Lung (tissue), 12 donors: ENCODE data around the gene POU6F2. TPM values are rescaled to one million over a fixed set of nuclear protein-coding genes. Genes with fewer than 3 reads are reported as not detected.

Source experiments
- ATAC-seq: fragments of 200-7000 bp; cut with Tn5 transposase; one replicate; pipeline ENCODE4 v1.9.1; 2020; ENCODE audit warnings: moderate number of reproducible peaks; ENCODE audit not compliant: insufficient read depth, low FRiP score
- DNase-seq, 3 donors: peaks; one replicate each; pipeline ENCODE4 v3.0.0-alpha.2; 2013 to 2017
- H3K27ac ChIP-seq, 2 donors: one replicate each; pipeline ENCODE4 v1.5.1; 2013; ENCODE audit warnings: mild to moderate bottlenecking in 2 of 2, moderate library complexity in 2 of 2, control low read depth in 1 of 2, inconsistent platforms in 1 of 2, low read depth in 1 of 2, low read length in 1 of 2
- H3K27me3 ChIP-seq, 3 donors: one replicate each; pipeline ENCODE4 v1.5.1; 2013; ENCODE audit warnings: low read length in 2 of 3; ENCODE audit not compliant: control insufficient read depth in 3 of 3, insufficient read depth in 3 of 3
- H3K36me3 ChIP-seq, 4 donors: one replicate each; pipeline ENCODE4 v1.5.1; 2013; ENCODE audit warnings: low read length in 4 of 4, mild to moderate bottlenecking in 1 of 4, moderate library complexity in 1 of 4; ENCODE audit not compliant: control insufficient read depth in 4 of 4, insufficient read depth in 4 of 4
- H3K4me1 ChIP-seq, 5 donors: one replicate each; pipeline ENCODE4 v1.5.1; 2013; ENCODE audit warnings: low read length in 5 of 5, mild to moderate bottlenecking in 2 of 5, moderate library complexity in 1 of 5; ENCODE audit not compliant: control insufficient read depth in 5 of 5, insufficient read depth in 5 of 5
- H3K4me3 ChIP-seq: one replicate; pipeline ENCODE4 v1.5.1; 2013; ENCODE audit warnings: mild to moderate bottlenecking, control low read depth, moderate library complexity
- H3K9ac ChIP-seq, 2 donors: one replicate each; pipeline ENCODE4 v1.5.1; 2013; ENCODE audit warnings: low read length in 2 of 2, control low read depth in 1 of 2; ENCODE audit not compliant: insufficient read depth in 1 of 2
- H3K9me3 ChIP-seq, 4 donors: one replicate each; pipeline ENCODE4 v1.5.1; 2013; ENCODE audit warnings: low read length in 3 of 4, mild to moderate bottlenecking in 1 of 4, moderate library complexity in 1 of 4; ENCODE audit not compliant: control insufficient read depth in 4 of 4, insufficient read depth in 3 of 4
- WGBS, 2 donors: extraction: QIAGEN DNeasy Blood & Tissue Kit; methylation state at CpG; one replicate each; pipeline ENCODE4 v1.1.7; 2013; 5-methylcytosine and 5-hydroxymethylcytosine counted together
- polyA plus RNA-seq, 2 donors: library from polyadenylated mRNA; stranded (reverse); fragments of 200-250 nt; gene quantifications; one replicate each; pipeline ENCODE4 v1.2.1, GENCODE V29; 2013
- total RNA-seq, 2 donors: library from RNA; depleted of rRNA in 1 of 2; stranded (reverse); fragments of >200 nt in 1 of 2; gene quantifications; one replicate each; pipeline ENCODE4 v1.2.1, GENCODE V29; 2014 to 2021
- TF ChIP-seq, protein P1 (sequence below): IDR thresholded peaks from 2 replicates; pipeline ENCODE4 v1.5.1; 2012; ENCODE audit warnings: mild to moderate bottlenecking; ENCODE audit errors: control extremely low read depth, extremely low read depth
- donor health status: control.
- donor health status: control.
- donor health status: Bipolar disorder and iron deficiency.
- donor health status: healthy.
- donor health status: DM: yes; HTN: yes; CAD: no.

POU6F2 gene
- total and polyA plus RNA-seq, 4 donors, result 0.08 to 0.18 TPM; not detected in 2

GRCh38 chr7:39247576-39247975 lies 269.9 kb downstream of the POU6F2 start:
- TF ChIP-seq, protein P1, sequence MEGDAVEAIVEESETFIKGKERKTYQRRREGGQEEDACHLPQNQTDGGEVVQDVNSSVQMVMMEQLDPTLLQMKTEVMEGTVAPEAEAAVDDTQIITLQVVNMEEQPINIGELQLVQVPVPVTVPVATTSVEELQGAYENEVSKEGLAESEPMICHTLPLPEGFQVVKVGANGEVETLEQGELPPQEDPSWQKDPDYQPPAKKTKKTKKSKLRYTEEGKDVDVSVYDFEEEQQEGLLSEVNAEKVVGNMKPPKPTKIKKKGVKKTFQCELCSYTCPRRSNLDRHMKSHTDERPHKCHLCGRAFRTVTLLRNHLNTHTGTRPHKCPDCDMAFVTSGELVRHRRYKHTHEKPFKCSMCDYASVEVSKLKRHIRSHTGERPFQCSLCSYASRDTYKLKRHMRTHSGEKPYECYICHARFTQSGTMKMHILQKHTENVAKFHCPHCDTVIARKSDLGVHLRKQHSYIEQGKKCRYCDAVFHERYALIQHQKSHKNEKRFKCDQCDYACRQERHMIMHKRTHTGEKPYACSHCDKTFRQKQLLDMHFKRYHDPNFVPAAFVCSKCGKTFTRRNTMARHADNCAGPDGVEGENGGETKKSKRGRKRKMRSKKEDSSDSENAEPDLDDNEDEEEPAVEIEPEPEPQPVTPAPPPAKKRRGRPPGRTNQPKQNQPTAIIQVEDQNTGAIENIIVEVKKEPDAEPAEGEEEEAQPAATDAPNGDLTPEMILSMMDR, result no peak
- DNase-seq (no peak), ATAC-seq (no peak)
- Histone ChIP-seq H3K4me1 (no peaks in the 10 kb centered on the region), H3K9me3 (peaks cover 0 to 2% (median 0%) of the 10 kb centered on the region in 4 donors), H3K9ac (no peak overlapping the region), H3K27ac (no peak overlapping the region), H3K36me3 (no peaks in the 10 kb centered on the region), H3K4me3 (no peak overlapping the region), H3K27me3 (no peaks in the 10 kb centered on the region)
- 90 to 92% methylated on average over 3 of the region's 3 CpGs for WGBS, 2 donors

DNA sequence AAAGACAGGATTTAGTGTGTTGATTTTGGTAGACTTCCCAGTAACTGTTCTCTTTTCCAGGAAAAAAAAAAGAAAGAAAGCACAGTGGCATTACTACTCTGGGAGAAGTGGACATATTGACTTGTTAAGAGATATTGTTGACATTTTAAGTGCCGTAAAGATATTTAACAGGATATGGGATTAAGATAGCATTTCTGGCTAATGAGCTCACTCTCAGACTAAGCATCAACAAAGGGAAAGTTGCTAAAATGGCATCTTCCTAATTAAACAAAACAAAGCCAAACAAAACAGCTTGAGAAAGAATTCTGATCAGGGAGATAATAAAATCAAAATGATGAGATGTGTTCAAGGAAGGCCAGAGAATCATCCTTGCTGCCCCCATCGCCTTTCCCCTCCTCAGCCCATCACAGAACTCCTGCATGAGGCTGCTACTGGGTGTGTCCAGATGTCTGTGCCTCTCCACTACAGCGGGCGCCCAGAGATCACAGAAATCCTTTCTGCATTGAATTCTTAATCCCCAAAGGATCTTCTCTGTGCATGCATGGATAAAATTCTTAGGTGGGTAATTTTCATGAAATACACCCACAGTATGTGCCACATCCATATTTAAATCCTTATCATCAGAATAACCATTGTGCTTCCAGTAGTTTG lies 270.5 kb downstream of the POU6F2 start:
- no peak overlapping the region for H3K9ac ChIP-seq
- WGBS, 2 donors, result 74 to 86% methylated on average over 4 of the region's 4 CpGs
- no peak overlapping the region for H3K4me3 ChIP-seq
- H3K4me1 ChIP-seq, result no peaks in the 10 kb centered on the region
- TF ChIP-seq, protein P1, result no peak
- no peak overlapping the region for H3K27ac ChIP-seq
- H3K27me3 ChIP-seq, result no peaks in the 10 kb centered on the region
- peaks cover 0 to 1% (median 0%) of the 10 kb centered on the region in 4 donors for H3K9me3 ChIP-seq
- H3K36me3 ChIP-seq, result no peaks in the 10 kb centered on the region
- DNase-seq (no peak), ATAC-seq (no peak)

DNA sequence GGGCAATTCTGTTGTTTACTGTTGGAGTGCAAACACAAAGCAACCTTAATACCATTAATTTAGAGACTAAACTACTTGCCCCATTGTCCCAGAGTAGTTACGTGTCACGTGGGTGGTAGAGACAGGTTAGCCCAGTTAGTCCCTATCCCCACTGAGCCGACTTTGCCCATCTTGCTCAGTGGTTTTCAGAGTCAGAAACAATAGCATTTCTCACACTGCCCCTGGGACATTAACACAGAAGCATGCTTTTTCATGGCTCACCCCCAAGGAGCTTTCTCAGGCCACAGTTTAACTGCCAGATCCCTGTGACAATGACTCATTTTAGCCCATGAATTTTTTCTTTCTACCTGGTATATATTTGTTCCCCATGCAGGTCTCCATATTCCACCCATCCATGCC lies 271.0 kb downstream of the POU6F2 start:
- H3K4me1 ChIP-seq, result no peaks in the 10 kb centered on the region
- H3K9me3 ChIP-seq, result no peaks in the 10 kb centered on the region
- no peak for DNase-seq
- H3K27me3 ChIP-seq, result no peaks in the 10 kb centered on the region
- TF ChIP-seq, protein P1, result no peak
- no peak overlapping the region for H3K9ac ChIP-seq
- no peak overlapping the region for H3K4me3 ChIP-seq
- 82 to 86% methylated on average over 3 of the region's 3 CpGs for WGBS, 2 donors
- no peak overlapping the region for H3K27ac ChIP-seq
- H3K36me3 ChIP-seq, result no peaks in the 10 kb centered on the region
- no peak for ATAC-seq
